ENCODE data around the gene RNASEL.
"Not testable (repeated sequence)": the region's sequence is repeated elsewhere in the genome, so short reads cannot be mapped to it uniquely, and the experiment has no call there.

The RNASEL gene

DNA sequence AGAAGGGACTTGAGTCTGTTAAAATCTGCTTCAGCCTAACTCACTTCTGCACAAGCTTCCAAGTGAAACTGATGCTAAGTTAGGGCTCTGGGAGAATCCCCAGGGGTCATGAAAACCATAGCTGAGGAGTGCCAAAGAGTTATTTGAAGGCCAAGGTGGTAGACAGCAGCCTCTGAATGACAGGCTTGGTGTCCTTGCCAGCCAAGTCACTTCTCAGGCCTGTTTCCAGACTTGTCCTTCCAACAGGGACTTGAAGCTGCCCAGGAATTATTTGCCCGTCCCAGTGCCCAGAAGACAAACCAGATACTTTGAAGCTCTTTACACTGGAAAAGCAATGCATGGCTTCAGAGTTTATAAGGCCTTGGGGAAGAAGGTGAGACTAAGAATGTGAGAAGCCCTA is 33.6 kb downstream of the RNASEL start:
- no peak for DNase-seq

DNA sequence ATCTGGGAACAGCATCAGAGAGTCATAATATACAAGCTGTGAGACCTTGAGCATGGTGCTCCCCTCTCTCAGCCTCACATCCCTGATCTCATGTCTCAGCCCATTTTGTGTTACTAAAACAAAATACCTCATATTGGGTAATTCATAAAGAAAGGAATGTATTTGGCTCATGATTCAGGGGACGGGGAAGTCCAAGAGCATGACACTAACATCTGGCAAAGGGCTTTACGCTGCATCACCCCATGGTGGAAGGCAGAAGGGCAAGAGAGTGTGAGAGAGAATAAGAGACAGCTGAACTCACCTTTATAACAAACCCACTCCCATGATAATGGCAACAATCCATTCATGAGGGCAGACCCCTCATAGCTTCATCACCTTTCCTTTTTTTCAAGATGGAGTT is 36.5 kb downstream of the RNASEL start:
- DNase-seq = no peak

DNA sequence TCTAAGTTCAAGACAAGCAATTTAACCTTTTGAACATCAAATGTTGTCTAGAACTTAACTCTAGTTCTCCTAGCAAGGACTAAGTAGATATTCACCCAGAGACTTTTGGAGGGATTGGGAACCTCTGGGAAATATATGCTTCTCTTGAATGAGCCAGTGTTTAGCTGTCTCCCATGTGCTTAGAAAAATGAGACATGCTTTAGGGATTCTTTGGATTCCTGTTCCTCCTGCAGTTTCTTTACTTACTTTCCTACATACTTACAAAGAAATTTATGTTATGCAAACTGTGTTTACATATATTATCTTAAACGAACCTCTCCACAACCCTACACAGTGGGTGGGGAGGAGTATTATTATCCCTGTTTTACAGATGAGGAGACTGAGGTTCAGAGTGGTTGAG is 39.2 kb downstream of the RNASEL start:
- no peak for DNase-seq

DNA sequence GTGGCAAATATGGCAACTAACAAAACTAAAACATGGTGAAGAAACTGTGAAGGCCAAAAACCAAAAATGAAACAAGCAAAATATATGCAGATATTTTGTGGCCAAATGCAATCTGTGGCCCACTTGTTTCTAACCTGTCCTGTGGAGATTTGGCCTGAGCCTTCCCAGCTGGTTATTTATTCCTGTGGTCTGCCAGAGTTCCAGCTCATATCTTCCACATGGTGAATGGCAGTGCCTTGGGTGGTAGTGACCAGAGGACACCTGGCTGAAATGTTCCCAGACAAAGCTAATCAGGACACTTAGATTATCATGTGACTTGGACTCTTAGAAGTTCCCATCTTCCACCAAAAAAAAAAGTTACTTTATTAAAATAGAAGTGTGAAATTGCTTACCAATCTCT is 39.7 kb downstream of the RNASEL start:
- DNase-seq = no peak

DNA sequence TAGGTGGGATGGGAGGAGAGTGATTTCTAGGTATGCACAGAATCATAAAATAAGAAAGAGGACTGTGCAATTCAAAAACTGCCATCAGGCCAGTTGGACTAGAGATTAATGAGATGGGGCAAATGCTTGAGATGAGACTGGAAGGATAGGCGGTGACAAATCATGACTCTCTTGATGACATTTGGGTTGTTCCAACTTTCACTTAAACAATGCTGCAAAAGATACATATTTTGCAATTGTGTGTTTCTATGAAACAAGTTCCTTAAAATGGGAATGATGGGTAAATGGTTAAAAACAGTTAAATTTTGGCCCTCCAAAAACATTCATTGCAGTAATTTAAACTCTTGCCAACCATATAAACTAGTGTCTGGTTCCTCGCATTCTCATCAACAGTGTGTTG is 55.2 kb downstream of the RNASEL start:
- no peak for DNase-seq

DNA sequence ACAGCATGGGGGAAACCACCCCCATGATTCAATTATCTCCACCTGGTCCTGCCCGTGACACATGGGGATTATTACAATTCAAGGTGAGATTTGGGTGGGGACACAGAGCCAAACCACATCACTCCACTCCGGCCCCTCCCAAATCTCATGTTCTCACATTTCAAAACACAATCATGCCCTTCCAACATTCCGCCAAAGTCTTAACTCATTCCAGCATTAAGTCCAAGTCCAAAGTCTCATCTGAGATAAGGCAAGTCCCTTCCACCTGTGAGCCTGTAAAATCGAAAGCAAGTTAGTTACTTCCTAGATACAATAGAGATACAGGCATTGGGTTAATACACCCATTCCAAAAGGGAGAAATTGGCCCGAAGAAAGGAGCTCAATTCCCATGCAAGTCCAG is 60.9 kb downstream of the RNASEL start:
- not testable (repeated sequence) for DNase-seq

DNA sequence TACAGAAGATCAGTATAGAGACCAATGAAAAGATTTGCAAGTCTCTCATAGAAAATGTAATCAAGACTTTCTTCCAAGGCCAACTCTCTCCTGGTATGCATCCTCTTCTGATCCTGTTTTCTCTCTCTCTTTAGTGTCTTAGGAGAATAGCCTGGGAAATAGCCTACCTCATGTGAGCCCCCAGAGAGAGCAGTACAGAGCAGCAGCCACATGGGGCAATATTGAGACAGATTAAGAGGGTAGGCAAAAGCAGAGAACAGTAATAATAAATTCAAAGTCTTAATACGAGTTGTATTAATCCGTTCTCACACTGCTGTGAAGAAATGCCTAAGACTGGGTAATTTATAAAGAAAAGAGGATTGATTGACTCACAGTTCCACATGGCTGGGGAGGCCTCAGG is 61.4 kb downstream of the RNASEL start:
- DNase-seq = no peak

DNA sequence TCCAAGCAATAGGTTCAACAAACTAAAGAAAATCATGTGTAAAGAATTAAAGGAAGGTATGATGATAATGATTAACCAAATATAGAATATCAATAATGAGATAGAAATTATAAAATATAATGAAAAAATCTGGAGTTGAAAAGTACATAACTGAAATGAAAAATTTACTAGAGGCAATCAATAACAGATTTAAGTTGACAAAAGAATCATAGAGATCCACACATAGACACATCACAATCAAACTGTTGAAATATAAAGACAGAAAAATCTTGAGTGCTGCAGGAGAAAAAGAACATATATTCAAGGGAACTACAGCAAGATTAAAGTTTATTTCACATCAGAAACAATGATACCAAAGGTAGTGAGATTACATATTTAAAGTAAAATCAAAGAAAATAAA is 63.7 kb downstream of the RNASEL start:
- no peak for DNase-seq
